IPS-15b (cell line): Measurements from ENCODE around the gene LRRC14B.
"Not testable (repeated sequence)": the region's sequence is repeated elsewhere in the genome, so short reads cannot be mapped to it uniquely, and the experiment has no call there.

Source experiments
- H3K27me3 ChIP-seq: one replicate; pipeline ENCODE4 v1.6.1; 2013; ENCODE audit warnings: low read length; ENCODE audit not compliant: control insufficient read depth, insufficient read depth
- H3K36me3 ChIP-seq: one replicate; pipeline ENCODE4 v1.6.1; 2013; ENCODE audit warnings: low read length; ENCODE audit not compliant: control insufficient read depth, insufficient read depth
- H3K4me1 ChIP-seq: one replicate; pipeline ENCODE4 v1.6.1; 2013; ENCODE audit warnings: mild to moderate bottlenecking, low read length; ENCODE audit not compliant: control insufficient read depth, insufficient read depth
- H3K4me3 ChIP-seq: one replicate; pipeline ENCODE4 v1.5.1; 2013; ENCODE audit warnings: low read depth, low read length
- H3K9ac ChIP-seq: one replicate; pipeline ENCODE4 v1.6.1; 2013; ENCODE audit warnings: low read depth, mild to moderate bottlenecking, low read length
- H3K9me3 ChIP-seq: one replicate; pipeline ENCODE4 v1.6.1; 2013; ENCODE audit warnings: mild to moderate bottlenecking, low read length; ENCODE audit not compliant: control insufficient read depth, insufficient read depth

The LRRC14B gene

GRCh38 chr5:223791-224190 lies 32.5 kb downstream of the LRRC14B start:
- peaks cover 32% of the 10 kb centered on the region for H3K36me3 ChIP-seq
- H3K4me3 ChIP-seq: no peak overlapping the region
- H3K27me3 ChIP-seq: no peaks in the 10 kb centered on the region
- H3K9me3 ChIP-seq: no peaks in the 10 kb centered on the region
- no peak overlapping the region for H3K9ac ChIP-seq
- peaks cover 9% of the 10 kb centered on the region for H3K4me1 ChIP-seq

- Histone ChIP-seq H3K36me3 (peaks cover 41% of the 10 kb centered on the region), H3K4me3 (no peak overlapping the region), H3K27me3 (no peaks in the 10 kb centered on the region), H3K9ac (no peak overlapping the region), H3K4me1 (peaks cover 7% of the 10 kb centered on the region), H3K9me3 (no peaks in the 10 kb centered on the region)
Observed at GRCh38 chr5:225334-225733, 34.0 kb downstream of the LRRC14B start.

GRCh38 chr5:227375-227774 lies 36.1 kb downstream of the LRRC14B start:
- not testable (repeated sequence) for H3K9me3 ChIP-seq, H3K9ac ChIP-seq, H3K27me3 ChIP-seq, H3K4me1 ChIP-seq, H3K4me3 ChIP-seq
- H3K36me3 ChIP-seq: peaks cover 46% of the 10 kb centered on the region

- Histone ChIP-seq H3K9ac (no peak overlapping the region), H3K27me3 (no peaks in the 10 kb centered on the region), H3K4me1 (no peaks in the 10 kb centered on the region), H3K9me3 (no peaks in the 10 kb centered on the region), H3K4me3 (no peak overlapping the region), H3K36me3 (peaks cover 51% of the 10 kb centered on the region)
Observed at GRCh38 chr5:228886-229285, 37.6 kb downstream of the LRRC14B start.

- Histone ChIP-seq H3K36me3 (peaks cover 44% of the 10 kb centered on the region), H3K9me3 (no peaks in the 10 kb centered on the region)
Observed at GRCh38 chr5:230711-231110, 39.4 kb downstream of the LRRC14B start.

GRCh38 chr5:231661-232060 lies 40.4 kb downstream of the LRRC14B start:
- no peaks in the 10 kb centered on the region for H3K27me3 ChIP-seq
- H3K36me3 ChIP-seq: peaks cover 38% of the 10 kb centered on the region
- H3K4me3 ChIP-seq: no peak overlapping the region
- no peaks in the 10 kb centered on the region for H3K4me1 ChIP-seq
- H3K9ac ChIP-seq: no peak overlapping the region
- no peaks in the 10 kb centered on the region for H3K9me3 ChIP-seq

More at GRCh38 chr5:230711-231110, 39.4 kb downstream of the LRRC14B start:
- Histone ChIP-seq H3K4me1 (no peaks in the 10 kb centered on the region), H3K4me3 (no peak overlapping the region), H3K27me3 (no peaks in the 10 kb centered on the region), H3K9ac (no peak overlapping the region)

- H3K4me1 ChIP-seq, H3K9ac ChIP-seq, H3K9me3 ChIP-seq, H3K4me3 ChIP-seq, H3K27me3 ChIP-seq: not testable (repeated sequence)
- peaks cover 29% of the 10 kb centered on the region for H3K36me3 ChIP-seq
Observed at GRCh38 chr5:233426-233825, 42.1 kb downstream of the LRRC14B start.

- Histone ChIP-seq H3K4me3 (no peak overlapping the region), H3K4me1 (no peaks in the 10 kb centered on the region), H3K9me3 (no peaks in the 10 kb centered on the region), H3K27me3 (no peaks in the 10 kb centered on the region), H3K36me3 (peaks cover 22% of the 10 kb centered on the region), H3K9ac (no peak overlapping the region)
Observed at GRCh38 chr5:234450-234849, 43.2 kb downstream of the LRRC14B start.

GRCh38 chr5:235527-235926 lies 44.2 kb downstream of the LRRC14B start:
- H3K4me3 ChIP-seq, H3K27me3 ChIP-seq, H3K4me1 ChIP-seq, H3K9ac ChIP-seq, H3K9me3 ChIP-seq: not testable (repeated sequence)
- peaks cover 19% of the 10 kb centered on the region for H3K36me3 ChIP-seq

GRCh38 chr5:237931-238330 lies 46.6 kb downstream of the LRRC14B start:
- not testable (repeated sequence) for H3K9me3 ChIP-seq, H3K9ac ChIP-seq, H3K4me1 ChIP-seq, H3K4me3 ChIP-seq, H3K27me3 ChIP-seq
- H3K36me3 ChIP-seq: peaks cover 33% of the 10 kb centered on the region

GRCh38 chr5:240550-240949 lies 49.3 kb downstream of the LRRC14B start:
- H3K9me3 ChIP-seq, H3K27me3 ChIP-seq, H3K9ac ChIP-seq, H3K4me1 ChIP-seq, H3K4me3 ChIP-seq: not testable (repeated sequence)
- H3K36me3 ChIP-seq: peaks cover 22% of the 10 kb centered on the region

GRCh38 chr5:241045-241669 lies 49.9 kb downstream of the LRRC14B start:
- not testable (repeated sequence) for H3K27me3 ChIP-seq, H3K9me3 ChIP-seq, H3K9ac ChIP-seq, H3K4me1 ChIP-seq, H3K4me3 ChIP-seq
- peaks cover 22% of the 10 kb centered on the region for H3K36me3 ChIP-seq
